Panc1 (cell line): ENCODE measurements around the gene KCNAB2. TPM values are rescaled to one million over a fixed set of nuclear protein-coding genes. Genes with fewer than 3 reads are reported as not detected.

ENCODE experiments used
- ATAC-seq: fragments of 200-7000 bp; cut with Tn5 transposase; 2 replicates; pipeline ENCODE4 v1.9.1; 2020; ENCODE audit warnings: mild to moderate bottlenecking, moderate library complexity
- BruUV-seq: library from RNA; stranded (reverse); fragments of 400-500 nt; replicated peaks from 2 replicates; lab custom pipeline; 2021; lab: Mats Ljungman, UMichigan
- CTCF ChIA-PET: fragments of 300-600 bp; sonication (Branson Sonifier 250); formaldehyde crosslinking; loops from one replicate; lab custom pipeline; 2022; ENCODE audit warnings: antibody characterized with exemption; lab: Charles Lee
- POLR2A ChIA-PET: fragments of 300-600 bp; sonication (Branson Sonifier 250); formaldehyde crosslinking; loops from one replicate; lab custom pipeline; 2022; ENCODE audit warnings: antibody characterized with exemption; lab: Charles Lee
- DNase-seq: peaks from one replicate; pipeline ENCODE4 v3.0.0-alpha.2; 2010; ENCODE audit warnings: low read depth, low spot score
- H3K27ac ChIP-seq: 2 replicates; pipeline ENCODE4 v1.5.1; 2011; ENCODE audit warnings: mild to moderate bottlenecking, low read length, inconsistent platforms
- H3K27me3 ChIP-seq: fragments of 200-500 bp; sonication (Bioruptor generic); 2 replicates; pipeline ENCODE4 v1.6.0; 2014; ENCODE audit warnings: low read length, inconsistent platforms; ENCODE audit not compliant: control insufficient read depth, insufficient read depth
- H3K36me3 ChIP-seq: fragments of 200-500 bp; sonication (Bioruptor generic); 2 replicates; pipeline ENCODE4 v1.5.1; 2014; ENCODE audit warnings: inconsistent platforms, mild to moderate bottlenecking, low read length, moderate library complexity; ENCODE audit not compliant: control insufficient read depth, insufficient read depth
- H3K4me1 ChIP-seq: 2 replicates; pipeline ENCODE4 v1.5.1; 2011; ENCODE audit warnings: inconsistent platforms, mild to moderate bottlenecking, low read length, moderate library complexity; ENCODE audit not compliant: control insufficient read depth, insufficient read depth
- H3K4me3 ChIP-seq, 2 experiments: 2 replicates each; pipeline ENCODE4 v1.5.1; 2011 to 2012; ENCODE audit warnings: low read depth in 2 of 2, low read length in 2 of 2, mild to moderate bottlenecking in 2 of 2, inconsistent platforms in 1 of 2, moderate library complexity in 1 of 2
- H3K9me3 ChIP-seq: fragments of 200-500 bp; sonication (Bioruptor generic); 2 replicates; pipeline ENCODE4 v1.5.1; 2014; ENCODE audit warnings: low read depth, mild to moderate bottlenecking, inconsistent platforms, low read length, moderate library complexity; ENCODE audit not compliant: control insufficient read depth, insufficient read depth
- POLR2AphosphoS5 ChIP-seq: IDR thresholded peaks from 2 replicates; pipeline ENCODE4 v1.6.1; 2012; ENCODE audit warnings: mild to moderate bottlenecking, low read depth, low read length, moderate library complexity
- REST ChIP-seq, 2 experiments: IDR thresholded peaks; 2 replicates each; pipeline ENCODE4 v1.6.1; 2011 to 2012; ENCODE audit warnings: low read depth in 2 of 2, control low read depth in 1 of 2, low read length in 1 of 2, mild to moderate bottlenecking in 1 of 2, moderate library complexity in 1 of 2; ENCODE audit not compliant: insufficient read depth in 1 of 2
- SIN3A ChIP-seq: IDR thresholded peaks from 2 replicates; pipeline ENCODE4 v1.6.1; 2012; ENCODE audit warnings: low read depth, mild to moderate bottlenecking, low read length, moderate library complexity, borderline replicate concordance; ENCODE audit not compliant: insufficient read depth
- TCF7L2 ChIP-seq: IDR thresholded peaks from 2 replicates; pipeline ENCODE4 v1.6.1; 2011; ENCODE audit warnings: mild to moderate bottlenecking, low read depth, low read length, inconsistent platforms
- in situ Hi-C: cut with HindIII; loops from 2 replicates; pipeline ENCODE4 v1.10.0; 2016; ENCODE audit warnings: low sequenced_read_pairs, low pct_unique_long_range_greater_than_20kb
- intact Hi-C: fragments of 100-400 bp; cut with micrococcal nuclease; formaldehyde crosslinking; loops from one replicate; pipeline ENCODE4 v1.10.0; 2022; ENCODE audit not compliant: unreplicated experiment
- total RNA-seq: library from RNA; stranded (reverse); gene quantifications from one replicate; pipeline ENCODE4 v1.2.1, GENCODE V29; 2021; ENCODE audit not compliant: unreplicated experiment
- TF ChIP-seq, protein P1 (sequence below): fragments of 450-650 bp; IDR thresholded peaks from 2 replicates; pipeline ENCODE4 v1.5.1; 2017; ENCODE audit warnings: mild to moderate bottlenecking

Gene KCNAB2
- total RNA-seq, 1 experiment from 2014 or later, result 27.6 TPM

DNA sequence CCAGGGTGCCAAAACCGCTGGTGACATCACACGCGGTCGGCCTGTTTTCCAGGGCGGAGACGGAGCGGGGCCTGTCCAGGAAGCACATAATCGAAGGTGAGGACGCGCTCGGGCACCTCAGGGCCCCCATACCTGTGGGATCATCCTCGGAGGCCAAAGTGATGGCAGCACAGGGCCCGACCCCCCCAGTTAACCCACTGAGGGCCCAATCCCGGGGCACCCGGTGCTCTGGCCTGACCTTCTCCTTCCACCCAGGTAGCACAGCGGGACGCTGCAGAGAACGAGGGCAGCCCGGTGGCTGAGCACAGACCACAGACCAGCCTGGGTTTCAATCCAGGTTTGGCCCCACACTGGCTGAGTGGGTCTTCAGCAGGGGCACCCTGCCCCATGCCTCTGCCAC lies 43.3 kb downstream of the KCNAB2 start:
- Histone ChIP-seq H3K36me3 (no peaks in the 10 kb centered on the region), H3K4me3 (no peak overlapping the region), H3K27me3 (no peaks in the 10 kb centered on the region), H3K9me3 (no peaks in the 10 kb centered on the region), H3K27ac (no peak overlapping the region), H3K4me1 (no peaks in the 10 kb centered on the region)
- in situ Hi-C loops (no loop called here), intact Hi-C loops (no loop called here)
- DNase-seq (no peak), ATAC-seq (no peak)
- POLR2A ChIA-PET, result no interaction called here
- no peak for TF ChIP-seq TCF7L2
- BruUV-seq, result no TSS peak
- CTCF ChIA-PET, result interaction anchor here (0.9 kb wide), 1 partner anchor 39 kb away, joined by 5 read pairs; no protein-coding TSS in a partner anchor

GRCh38 chr1:6090288-6090687 lies 44.6 kb downstream of the KCNAB2 start:
- Histone ChIP-seq H3K4me1 (no peaks in the 10 kb centered on the region), H3K36me3 (no peaks in the 10 kb centered on the region), H3K9me3 (no peaks in the 10 kb centered on the region), H3K27ac (no peak overlapping the region), H3K27me3 (no peaks in the 10 kb centered on the region), H3K4me3 (no peak overlapping the region)
- ChIA-PET POLR2A (no interaction called here), CTCF (no interaction called here)
- TF ChIP-seq REST (IDR thresholded peaks at IDR 0.05; ENCODE audit: insufficient read depth in 1 of 2, low read depth in 2 of 2, low read length in 1 of 2) (no peak), POLR2AphosphoS5 (no peak), TCF7L2 (no peak), SIN3A (no peak)
- TF ChIP-seq, protein P1, sequence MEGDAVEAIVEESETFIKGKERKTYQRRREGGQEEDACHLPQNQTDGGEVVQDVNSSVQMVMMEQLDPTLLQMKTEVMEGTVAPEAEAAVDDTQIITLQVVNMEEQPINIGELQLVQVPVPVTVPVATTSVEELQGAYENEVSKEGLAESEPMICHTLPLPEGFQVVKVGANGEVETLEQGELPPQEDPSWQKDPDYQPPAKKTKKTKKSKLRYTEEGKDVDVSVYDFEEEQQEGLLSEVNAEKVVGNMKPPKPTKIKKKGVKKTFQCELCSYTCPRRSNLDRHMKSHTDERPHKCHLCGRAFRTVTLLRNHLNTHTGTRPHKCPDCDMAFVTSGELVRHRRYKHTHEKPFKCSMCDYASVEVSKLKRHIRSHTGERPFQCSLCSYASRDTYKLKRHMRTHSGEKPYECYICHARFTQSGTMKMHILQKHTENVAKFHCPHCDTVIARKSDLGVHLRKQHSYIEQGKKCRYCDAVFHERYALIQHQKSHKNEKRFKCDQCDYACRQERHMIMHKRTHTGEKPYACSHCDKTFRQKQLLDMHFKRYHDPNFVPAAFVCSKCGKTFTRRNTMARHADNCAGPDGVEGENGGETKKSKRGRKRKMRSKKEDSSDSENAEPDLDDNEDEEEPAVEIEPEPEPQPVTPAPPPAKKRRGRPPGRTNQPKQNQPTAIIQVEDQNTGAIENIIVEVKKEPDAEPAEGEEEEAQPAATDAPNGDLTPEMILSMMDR, result no peak
- in situ Hi-C loops (no loop called here), intact Hi-C loops (no loop called here)
- no peak for DNase-seq
- BruUV-seq, result no TSS peak
- no peak for ATAC-seq

DNA sequence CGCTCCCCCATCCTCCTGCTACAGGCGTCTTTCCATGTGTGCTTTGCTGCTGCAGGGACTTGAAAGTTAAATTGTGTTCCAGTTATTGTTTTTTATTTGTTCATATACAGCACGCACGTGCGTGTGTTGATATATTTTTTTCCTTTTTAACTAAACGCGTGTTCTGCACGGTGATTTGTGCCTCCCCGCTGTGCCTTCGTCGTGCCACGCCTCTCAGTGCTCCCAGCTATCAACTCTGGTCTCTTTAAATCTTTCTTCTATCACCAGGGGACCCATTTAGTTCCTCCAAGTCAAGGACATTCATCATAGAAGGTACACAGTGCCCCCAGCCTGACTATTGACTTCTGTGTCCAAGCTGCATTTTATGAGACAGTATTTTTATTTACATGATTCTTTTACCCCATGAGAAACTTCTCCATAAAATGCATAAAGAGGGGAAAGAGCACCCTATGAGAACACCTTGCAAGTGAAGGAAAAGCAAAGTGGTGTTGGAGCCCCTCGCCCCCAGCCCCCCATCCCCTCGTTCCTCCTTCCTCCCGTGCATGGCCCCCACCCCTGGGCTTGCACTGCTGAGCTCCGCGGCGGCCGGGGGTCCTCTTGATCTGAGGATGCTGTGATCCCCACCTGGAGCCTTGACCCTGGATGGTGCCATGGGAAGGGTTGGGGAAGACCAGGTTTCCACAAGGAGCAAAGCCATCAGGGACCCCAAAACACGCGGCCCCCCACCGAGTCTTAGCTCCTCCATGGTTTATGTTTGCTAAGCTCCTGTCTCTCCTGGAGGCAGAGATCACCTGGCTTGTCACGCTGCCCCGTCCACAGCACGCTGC lies 45.5 kb downstream of the KCNAB2 start:
- H3K9me3 ChIP-seq, result no peaks in the 10 kb centered on the region

More for the DNA sequence above, 45.5 kb downstream of the KCNAB2 start:
- H3K4me3 ChIP-seq, result no peak overlapping the region
- TF ChIP-seq REST (IDR thresholded peaks at IDR 0.05; ENCODE audit: insufficient read depth in 1 of 2, low read depth in 2 of 2, low read length in 1 of 2) (no peak), SIN3A (no peak), POLR2AphosphoS5 (no peak)
- in situ Hi-C loops, result no loop called here
- ChIA-PET CTCF (no interaction called here), POLR2A (no interaction called here)
- no peak for DNase-seq
- H3K36me3 ChIP-seq, result no peaks in the 10 kb centered on the region
- no peaks in the 10 kb centered on the region for H3K4me1 ChIP-seq
- ATAC-seq, result no peak
- intact Hi-C loops, result no loop called here
- no peaks in the 10 kb centered on the region for H3K27me3 ChIP-seq
- H3K27ac ChIP-seq, result no peak overlapping the region
- BruUV-seq, result no TSS peak
